ENCODE results near the gene HDLBP. TPM values are rescaled to one million over a fixed set of nuclear protein-coding genes. Genes with fewer than 3 reads are reported as not detected.

Gene HDLBP
- total and polyA plus RNA-seq, 2 of the 4 experiments (the other 2 are of a cell fraction) = 648 to 1,165 TPM

DNA sequence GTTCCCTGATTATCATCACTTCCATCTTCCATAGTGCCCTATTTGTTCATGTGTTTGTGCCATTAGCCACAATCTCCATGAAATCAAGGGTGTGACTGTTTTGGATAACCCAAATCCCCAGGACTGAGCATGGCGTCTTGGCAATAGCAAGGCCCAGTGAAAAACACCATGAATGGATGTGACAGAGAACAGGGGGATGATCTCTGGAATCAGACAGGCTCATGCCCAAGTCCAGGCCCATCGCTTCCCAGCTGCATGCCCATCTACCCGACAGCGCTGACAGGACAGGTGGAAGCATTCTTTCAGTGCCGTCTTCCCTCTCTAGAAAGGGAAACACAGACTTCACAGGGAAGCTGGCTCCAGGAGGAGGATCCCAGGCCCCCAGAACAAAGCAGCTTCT, 50.0 kb downstream of the HDLBP start:
- H3K27ac ChIP-seq (ENCODE audit: insufficient read depth, low read length) = no peak overlapping the region
- no peak overlapping the region for H3K9ac ChIP-seq (ENCODE audit: low read depth, low read length)
- 100% methylated on average over 1 of the region's 5 CpGs; no CpG with 5 or more reads in 1 of the 2 experiments for WGBS, 2 experiments (ENCODE audit: extremely low coverage in 2 of 2, insufficient read length in 1 of 2)
- peaks cover 38% of the 10 kb centered on the region for H3K9me1 ChIP-seq (ENCODE audit: insufficient read depth, low read length)
- peak overlapping the region; percentile 44 for H2AK9ac ChIP-seq (replicated peaks; ENCODE audit: low read depth, low read length, poor library complexity)
- no peak overlapping the region for H3K56ac ChIP-seq (ENCODE audit: extremely low read depth, insufficient read depth, low read length)
- H3K4me3 ChIP-seq (ENCODE audit: insufficient read depth, low read depth, low read length) = no peak overlapping the region
- BruUV-seq (replicated peaks) = no TSS peak
- H3K18ac ChIP-seq (ENCODE audit: low read depth, low read length) = no peak overlapping the region
- CTCF ChIA-PET = no interaction called here
- no peak overlapping the region for H3K23ac ChIP-seq (ENCODE audit: low read depth, low read length)
- peaks cover 38 to 90% of the 10 kb centered on the region in 2 experiments for H3K79me1 ChIP-seq (ENCODE audit: low read depth in 1 of 2, low read length in 2 of 2)
- POLR2A ChIA-PET (ENCODE audit: unreplicated experiment) = no interaction called here
- H4K5ac ChIP-seq (ENCODE audit: low read depth, low read length) = no peak overlapping the region
- peaks cover 69% of the 10 kb centered on the region for H3K36me3 ChIP-seq (ENCODE audit: control insufficient read depth, insufficient read depth, low read length)
- no peak overlapping the region for H2AFZ ChIP-seq (replicated peaks; ENCODE audit: low read length, poor library complexity)
- ATAC-seq (ENCODE audit: low read depth) (no peak), DNase-seq (no peak)
- dilution Hi-C loops (cut with HindIII; ENCODE audit: low sequenced_read_pairs, unreplicated experiment) = no loop called here
- H4K91ac ChIP-seq (ENCODE audit: insufficient read depth, low read depth, low read length) = no peak overlapping the region
- TF ChIP-seq MXI1 (IDR thresholded peaks at IDR 0.05; ENCODE audit: borderline replicate concordance, low read depth, low read length) = no peak
- H4K20me1 ChIP-seq (ENCODE audit: insufficient read depth, low read length) = peaks cover 96% of the 10 kb centered on the region
- no peaks in the 10 kb centered on the region for H3K9me3 ChIP-seq (ENCODE audit: control insufficient read depth, insufficient read depth, low read length)
- H2BK5ac ChIP-seq (ENCODE audit: low read depth, low read length, poor library complexity, severe bottlenecking) = no peak overlapping the region
- no peak overlapping the region for H2BK20ac ChIP-seq (ENCODE audit: low read depth, low read length)
- no peak overlapping the region for H2BK15ac ChIP-seq (ENCODE audit: low read depth, low read length)
- H3K4me2 ChIP-seq (ENCODE audit: low read depth, low read length) = no peak overlapping the region
- H3K4ac ChIP-seq (ENCODE audit: low read depth, low read length) = no peak overlapping the region
- no peak overlapping the region for H2BK120ac ChIP-seq (ENCODE audit: low read depth, low read length)
- no peak overlapping the region for H2AK5ac ChIP-seq (ENCODE audit: low read depth, low read length)
- in situ Hi-C loops (cut with MboI; ENCODE audit: low sequenced_read_pairs) = no loop called here
- H3K27me3 ChIP-seq (ENCODE audit: control insufficient read depth, insufficient read depth, low read length) = no peaks in the 10 kb centered on the region
- H3K4me1 ChIP-seq (ENCODE audit: control insufficient read depth, insufficient read depth, low read length) = peaks cover 16% of the 10 kb centered on the region
- intact Hi-C loops (cut with micrococcal nuclease) = no loop called here
- no peak overlapping the region for H4K8ac ChIP-seq (ENCODE audit: low read depth in 2 of 2, low read length in 2 of 2)
- no peak overlapping the region for H3K14ac ChIP-seq (replicated peaks; ENCODE audit: low read depth, low read length)
